Tibial nerve (tissue), 4 donors: ENCODE results near the gene NFKB1.

Experiments used
- EP300 ChIP-seq, 2 donors: sonication (generic); formaldehyde crosslinking; IDR thresholded peaks; one replicate each; pipeline ENCODE4 v1.6.1; 2017; ENCODE audit warnings: antibody characterized with exemption in 2 of 2, mild to moderate bottlenecking in 1 of 2
- POLR2A ChIP-seq, 2 donors: fragments of 450-650 bp; IDR thresholded peaks; one replicate each; pipeline ENCODE4 v1.6.1; 2017; ENCODE audit warnings: antibody characterized with exemption in 2 of 2, mild to moderate bottlenecking in 2 of 2, moderate library complexity in 2 of 2
- TF ChIP-seq, protein P1 (sequence below), 5 experiments: fragments of 200-600 bp in 3 of 5; fragments of 450-650 bp in 2 of 5; sonication (generic) in 3 of 5; IDR thresholded peaks; one replicate each; pipeline ENCODE4 v1.5.1; 2016 to 2019; ENCODE audit warnings: antibody characterized with exemption in 5 of 5, mild to moderate bottlenecking in 3 of 5, moderate library complexity in 2 of 5

DNA sequence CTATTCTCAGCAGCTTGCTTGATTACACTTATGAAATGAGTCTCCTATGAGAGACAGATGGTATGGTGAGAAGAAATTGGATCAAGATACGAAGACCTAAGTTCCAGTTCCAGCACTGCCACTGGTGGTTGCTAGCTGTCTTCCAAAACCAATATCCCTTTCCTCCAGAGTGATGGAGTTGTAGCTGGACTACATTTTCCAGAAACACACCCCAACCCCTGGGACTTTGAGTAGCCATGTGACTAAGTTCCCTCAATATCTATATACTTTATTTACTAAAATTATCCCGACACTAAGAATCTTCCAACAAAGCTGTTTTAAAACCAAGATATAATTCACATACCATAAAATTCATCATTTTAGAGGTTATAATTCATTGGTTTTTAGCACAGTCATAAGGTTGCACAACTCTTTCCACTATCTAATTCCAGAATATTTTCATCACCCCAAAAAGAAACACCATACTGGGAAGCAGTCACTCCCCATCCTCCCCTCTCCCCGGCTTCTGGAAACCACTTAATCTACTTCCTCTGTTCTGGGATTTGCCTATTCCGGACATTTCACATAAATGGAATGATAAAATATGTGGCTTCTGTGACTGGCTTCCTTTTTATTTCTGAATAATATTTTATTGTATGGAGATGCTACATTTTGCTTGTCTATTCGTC is 141.6 kb downstream of the NFKB1 start:
- TF ChIP-seq, protein P1, sequence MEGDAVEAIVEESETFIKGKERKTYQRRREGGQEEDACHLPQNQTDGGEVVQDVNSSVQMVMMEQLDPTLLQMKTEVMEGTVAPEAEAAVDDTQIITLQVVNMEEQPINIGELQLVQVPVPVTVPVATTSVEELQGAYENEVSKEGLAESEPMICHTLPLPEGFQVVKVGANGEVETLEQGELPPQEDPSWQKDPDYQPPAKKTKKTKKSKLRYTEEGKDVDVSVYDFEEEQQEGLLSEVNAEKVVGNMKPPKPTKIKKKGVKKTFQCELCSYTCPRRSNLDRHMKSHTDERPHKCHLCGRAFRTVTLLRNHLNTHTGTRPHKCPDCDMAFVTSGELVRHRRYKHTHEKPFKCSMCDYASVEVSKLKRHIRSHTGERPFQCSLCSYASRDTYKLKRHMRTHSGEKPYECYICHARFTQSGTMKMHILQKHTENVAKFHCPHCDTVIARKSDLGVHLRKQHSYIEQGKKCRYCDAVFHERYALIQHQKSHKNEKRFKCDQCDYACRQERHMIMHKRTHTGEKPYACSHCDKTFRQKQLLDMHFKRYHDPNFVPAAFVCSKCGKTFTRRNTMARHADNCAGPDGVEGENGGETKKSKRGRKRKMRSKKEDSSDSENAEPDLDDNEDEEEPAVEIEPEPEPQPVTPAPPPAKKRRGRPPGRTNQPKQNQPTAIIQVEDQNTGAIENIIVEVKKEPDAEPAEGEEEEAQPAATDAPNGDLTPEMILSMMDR (IDR thresholded peaks at IDR 0.05): no peak
- TF ChIP-seq EP300 (IDR thresholded peaks at IDR 0.05) (peak in 1 of 2 donors; percentile 44), POLR2A (IDR thresholded peaks at IDR 0.05) (no peak)
